HG03039 (cell line): Measurements from ENCODE around the gene PNLIPRP3.

Source experiments
- ATAC-seq: cut with Tn5 transposase; IDR thresholded peaks from one replicate; pipeline ENCODE4 v1.9.1; 2021; ENCODE audit warnings: mild to moderate bottlenecking, moderate library complexity; ENCODE audit not compliant: unreplicated experiment

Gene PNLIPRP3

DNA sequence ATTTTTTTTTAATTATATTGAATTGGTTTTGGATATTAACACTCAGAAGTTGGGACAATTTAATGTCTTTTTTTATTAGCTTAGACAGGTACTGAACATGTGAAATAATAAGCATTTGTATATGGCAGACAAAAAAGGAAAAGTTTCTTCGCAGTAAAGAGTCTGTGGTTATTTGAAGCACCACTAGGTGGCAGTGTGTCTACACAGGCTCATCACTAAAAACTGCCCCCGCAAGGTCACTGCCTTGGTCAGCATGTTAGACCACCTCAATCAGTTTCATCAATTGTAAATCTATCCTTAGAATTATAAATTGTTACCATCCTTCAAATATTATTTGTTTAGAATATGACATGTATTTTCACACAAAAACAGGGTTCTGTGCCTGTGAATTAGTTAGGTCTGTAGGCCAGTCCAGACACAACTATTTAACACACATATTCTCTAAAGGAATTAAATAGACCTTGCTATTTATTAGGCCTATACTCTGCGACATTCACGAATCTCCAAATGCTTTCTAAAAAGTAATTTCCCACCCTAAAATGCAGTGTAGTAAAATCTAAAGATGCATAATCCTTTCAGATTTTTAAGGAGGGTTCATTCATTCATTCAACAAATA, 17.0 kb downstream of the PNLIPRP3 start:
- no peak for ATAC-seq

DNA sequence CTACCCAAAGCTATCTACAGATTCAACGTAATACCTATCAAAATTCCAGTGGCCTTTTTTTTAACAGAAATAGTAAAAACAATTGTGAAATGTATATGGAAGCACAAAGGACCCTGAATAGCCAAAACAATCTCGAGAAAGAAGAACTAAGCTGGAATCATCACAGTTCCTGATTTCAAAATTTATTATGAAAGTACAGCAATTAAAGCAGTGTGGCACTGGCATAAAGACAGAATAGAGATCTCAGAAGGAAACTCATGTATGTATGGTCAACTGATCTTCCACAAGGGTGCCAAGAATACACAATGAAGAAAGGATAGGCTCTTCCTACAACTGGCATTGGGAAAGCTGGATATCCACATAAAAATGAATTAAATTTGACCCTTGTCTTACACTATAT, 23.2 kb downstream of the PNLIPRP3 start:
- ATAC-seq, result no peak

DNA sequence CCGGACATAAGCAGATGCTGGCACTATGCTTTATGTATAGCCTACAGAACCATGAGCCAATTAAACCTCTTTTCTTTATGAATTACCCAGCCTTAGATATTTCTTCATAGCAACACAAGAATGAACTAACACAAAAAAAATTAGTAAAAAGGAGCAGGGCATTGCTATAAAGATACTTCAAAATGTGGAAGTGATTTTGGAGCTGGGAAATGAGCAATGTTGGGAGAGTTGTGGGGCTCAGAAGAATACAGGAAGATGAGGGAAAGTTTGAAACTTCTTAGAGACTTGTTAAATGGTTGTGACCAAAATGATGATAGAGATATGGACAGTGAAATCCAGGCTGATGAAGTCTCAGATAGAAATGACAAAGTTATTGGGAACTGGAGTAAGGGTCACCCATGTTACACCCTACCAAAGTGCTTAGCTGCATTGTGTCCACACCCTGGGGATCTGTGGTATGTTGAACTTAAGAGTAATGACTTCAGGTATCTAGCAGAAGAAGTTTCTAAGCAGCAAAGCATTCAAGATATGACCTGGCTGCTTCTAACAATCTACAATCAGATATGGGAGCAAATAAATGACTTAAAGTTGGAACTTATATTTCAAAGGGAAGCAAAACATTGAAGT, 24.2 kb downstream of the PNLIPRP3 start:
- no peak for ATAC-seq

DNA sequence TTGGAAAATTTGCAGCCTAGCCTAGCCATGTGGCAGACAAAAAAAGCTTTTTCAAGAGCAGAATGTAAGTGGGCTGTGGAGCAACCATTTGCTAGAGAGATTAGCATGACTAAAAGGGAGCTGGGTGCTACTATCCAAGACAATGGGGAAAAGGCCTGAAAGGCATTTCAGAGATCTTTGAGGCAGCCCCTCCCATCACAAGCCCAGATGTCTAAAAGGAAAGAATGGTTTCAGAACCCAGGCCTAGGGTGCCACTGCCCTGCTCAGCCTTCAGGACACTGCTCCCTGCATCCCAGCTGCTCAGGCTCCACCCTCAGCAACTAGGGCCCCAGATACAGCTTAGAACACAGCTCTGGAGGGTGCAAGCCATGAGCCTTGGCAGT, 24.7 kb downstream of the PNLIPRP3 start:
- no peak for ATAC-seq

DNA sequence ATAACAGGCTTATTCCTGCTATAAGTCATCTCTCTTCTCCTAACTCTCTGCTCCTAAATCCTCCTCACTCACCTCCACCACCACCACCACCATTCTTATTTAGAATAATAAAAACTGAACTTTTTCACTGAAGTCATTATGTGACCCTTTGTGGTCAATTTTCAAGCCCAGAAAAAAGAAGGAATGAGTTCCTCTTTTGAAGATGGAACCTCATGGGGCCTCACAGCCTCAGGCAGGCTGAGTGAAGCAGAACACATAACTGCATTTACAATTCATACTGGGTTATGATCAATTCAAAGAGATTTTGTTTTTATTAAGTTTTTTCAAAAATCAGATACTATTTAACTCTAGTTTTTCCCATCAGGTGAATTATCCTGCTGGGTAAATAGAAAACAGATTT, 29.8 kb downstream of the PNLIPRP3 start:
- no peak for ATAC-seq

DNA sequence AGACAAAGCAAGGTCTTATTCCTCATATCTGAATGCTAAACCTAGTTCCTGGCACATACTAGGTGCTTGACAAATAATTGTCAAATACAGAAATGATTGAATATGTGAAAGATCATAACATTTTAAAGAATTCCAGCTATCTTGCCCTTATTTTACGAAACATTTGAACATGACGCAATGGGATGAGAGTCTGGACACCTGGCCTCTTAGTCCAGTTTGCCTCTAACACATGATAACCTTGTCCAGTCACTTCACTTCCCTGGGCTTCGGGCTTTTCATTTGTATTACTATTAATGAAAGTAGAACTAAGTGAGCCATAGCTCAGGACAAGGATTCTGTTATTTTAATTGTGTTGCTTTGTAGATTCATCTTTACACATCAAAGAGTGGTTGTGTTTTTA, 32.6 kb downstream of the PNLIPRP3 start:
- no peak for ATAC-seq

DNA sequence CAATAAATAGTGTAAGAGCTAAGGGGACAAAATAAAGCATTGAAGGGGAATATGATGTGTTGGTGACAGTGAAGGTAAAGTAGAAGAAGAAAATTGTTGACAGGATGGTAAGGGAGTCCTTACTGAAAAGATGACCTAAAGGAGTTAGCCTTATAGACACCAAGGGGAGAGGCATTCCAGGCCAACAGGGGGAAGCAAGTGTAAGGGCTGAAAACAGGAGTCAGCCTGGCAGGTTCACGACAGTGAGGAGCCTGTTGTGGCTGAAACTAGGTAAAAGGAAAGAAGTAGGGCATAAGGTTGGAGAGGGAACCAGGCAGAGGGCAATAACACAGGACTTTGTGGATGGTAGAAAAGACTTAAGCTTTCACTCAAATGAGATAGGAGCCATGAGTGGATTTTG, 34.0 kb downstream of the PNLIPRP3 start:
- ATAC-seq, result no peak

DNA sequence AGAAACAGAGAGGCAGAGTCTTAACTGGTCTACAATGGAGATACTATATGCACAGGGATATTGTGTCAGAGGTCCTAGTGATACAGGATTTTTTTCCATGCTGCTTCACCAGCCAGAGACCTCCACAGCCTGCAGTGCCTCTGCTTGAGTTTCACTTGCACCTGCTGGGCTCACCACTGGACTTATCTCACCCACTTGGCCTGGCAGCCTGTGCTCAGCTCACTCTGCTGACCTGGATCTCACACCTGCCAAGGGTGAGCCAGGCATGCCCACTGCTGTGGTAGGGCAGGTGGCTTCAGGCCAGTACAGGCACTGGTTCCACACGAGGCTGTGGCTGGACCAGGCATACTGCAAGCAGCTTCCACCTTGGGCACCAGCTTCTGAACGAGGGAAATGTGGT, 36.6 kb downstream of the PNLIPRP3 start:
- ATAC-seq, result no peak

DNA sequence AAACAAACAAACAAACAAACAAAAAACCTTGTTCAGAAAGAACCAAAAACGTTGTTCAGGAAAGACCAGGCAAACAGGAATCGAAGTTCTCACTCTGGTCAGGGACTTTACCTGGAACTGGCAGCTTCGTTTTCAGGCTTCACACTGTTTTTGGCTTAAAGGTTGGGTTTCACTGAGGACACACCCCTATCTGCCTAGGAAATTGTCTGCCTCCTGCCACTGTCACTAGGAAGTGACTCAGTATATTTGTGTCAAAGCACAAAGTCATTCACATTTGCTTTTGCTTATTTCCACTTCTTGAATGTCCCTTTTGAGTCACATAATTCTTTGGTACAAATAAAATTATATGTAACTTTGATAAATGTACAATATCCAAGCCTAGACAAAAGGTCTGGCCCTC, 37.9 kb downstream of the PNLIPRP3 start:
- ATAC-seq, result no peak

DNA sequence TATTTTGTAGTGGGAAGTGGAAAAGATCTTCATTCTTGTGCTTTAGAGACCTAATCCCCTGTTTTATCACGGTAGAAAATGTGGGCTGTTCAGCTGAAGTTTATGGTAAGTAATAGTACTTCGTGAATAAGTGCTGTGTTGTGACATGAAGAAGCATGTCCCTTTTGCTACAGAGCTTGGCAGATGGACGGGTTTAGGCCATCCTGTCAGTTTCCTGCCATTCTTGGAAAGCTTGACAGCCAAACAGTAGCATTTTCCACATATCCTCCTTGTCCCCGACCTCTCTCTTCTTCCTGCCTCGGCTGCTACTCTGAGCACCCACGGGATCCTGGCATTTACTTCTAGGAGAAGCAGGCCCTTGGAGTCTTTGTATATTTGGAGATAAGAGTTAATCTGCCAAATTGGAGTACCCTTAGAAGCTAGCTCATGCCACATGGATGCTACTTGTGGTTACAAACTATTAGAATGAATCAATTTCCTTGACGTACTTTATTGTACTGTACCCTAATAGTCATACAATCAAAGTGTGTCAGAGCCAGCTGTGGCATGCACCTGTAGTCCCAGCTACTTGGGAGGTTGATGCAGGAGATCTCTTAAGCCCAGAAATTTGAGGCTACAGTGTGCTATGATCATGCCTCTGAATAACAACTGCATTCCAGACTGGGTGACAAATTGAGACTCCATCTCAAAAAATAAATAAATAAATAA, 39.2 kb downstream of the PNLIPRP3 start:
- ATAC-seq, result no peak

DNA sequence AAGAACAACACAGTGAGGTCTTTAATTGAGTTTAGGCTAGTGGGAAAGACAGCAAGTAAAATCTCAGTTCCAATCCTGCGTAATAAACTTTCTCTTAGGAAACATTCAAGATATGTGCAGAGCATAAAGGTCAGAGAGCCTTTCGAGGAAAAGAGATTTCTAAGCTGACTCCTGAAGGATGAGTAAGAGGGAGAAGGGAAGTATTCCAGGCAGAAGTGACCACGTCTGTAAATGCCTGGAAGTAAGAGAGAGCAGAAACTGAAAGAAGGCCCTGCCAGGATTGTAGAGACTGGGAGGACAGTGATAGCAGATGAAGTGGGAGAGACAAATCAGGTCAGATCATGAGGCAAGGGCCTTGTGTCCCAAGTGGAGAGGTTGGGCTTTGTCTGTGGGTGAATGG, 41.8 kb downstream of the PNLIPRP3 start:
- no peak for ATAC-seq

DNA sequence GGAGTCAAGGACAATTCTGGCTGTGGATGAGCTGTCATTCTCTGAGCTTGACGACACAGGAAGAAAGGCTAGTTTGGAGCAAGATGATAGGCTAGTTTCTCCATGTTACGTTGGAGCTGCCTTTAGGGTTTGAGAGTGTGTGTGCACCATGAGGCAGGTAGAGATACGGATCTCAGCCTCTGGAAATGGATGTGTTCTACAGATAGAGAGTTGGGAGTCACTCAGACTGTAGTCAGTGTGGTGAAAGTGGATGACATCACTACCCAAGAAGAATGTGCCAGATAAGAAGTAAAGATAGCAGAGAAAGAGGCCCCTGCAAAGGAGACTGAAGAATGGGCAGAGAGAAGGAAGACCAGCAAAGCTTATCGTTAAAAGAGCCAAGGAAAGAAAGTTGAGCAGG, 42.4 kb downstream of the PNLIPRP3 start:
- ATAC-seq, result no peak

DNA sequence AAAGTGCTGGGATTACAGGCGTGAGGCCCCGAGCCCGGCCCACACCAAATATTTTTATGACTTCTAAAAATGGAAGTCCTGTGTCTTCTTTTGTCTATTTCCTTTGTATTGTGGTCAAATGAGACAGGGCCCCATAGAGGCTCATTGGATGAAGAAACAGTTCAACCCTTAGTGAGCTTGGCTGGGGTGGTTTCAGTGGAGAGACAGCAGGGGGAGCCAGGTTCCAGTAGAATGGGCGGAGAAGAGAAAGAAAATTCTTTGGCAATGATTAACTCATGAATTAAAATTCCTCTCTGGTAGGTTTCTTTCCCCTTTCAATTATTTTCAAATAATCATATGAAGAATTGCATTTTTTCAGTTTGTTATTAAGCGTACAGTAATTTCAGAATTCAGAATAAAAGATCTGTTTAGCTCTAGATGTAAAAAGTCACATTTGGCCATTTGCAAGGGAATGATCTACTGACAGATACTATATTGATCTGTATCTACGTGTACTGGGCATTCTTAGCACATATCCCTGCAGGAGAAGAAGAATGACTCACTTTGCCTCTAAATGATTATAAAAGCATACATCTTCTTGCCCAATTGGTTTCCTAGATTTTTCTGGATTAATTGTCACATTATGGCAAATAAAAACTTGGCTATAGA, 43.2 kb downstream of the PNLIPRP3 start:
- no peak for ATAC-seq

DNA sequence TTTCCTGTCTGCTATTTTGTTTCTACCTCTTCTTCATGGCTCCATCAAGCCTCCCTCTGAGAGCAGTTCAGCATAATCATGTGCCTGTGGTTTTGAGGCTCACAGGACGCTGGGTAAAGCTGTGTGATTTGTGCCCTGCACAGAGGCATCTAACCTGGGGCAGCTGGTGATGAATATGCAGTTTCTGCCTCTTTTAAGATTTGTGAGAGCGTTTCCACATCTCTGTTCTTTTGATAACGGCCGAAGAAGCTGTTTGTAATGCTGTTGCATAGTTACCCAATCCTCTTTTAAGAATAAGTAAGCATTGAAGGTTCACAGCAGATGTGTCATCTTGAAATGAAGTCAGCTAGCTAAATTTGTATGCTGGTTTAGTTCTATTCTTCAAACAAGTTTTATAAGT, 45.2 kb downstream of the PNLIPRP3 start:
- ATAC-seq, result no peak

DNA sequence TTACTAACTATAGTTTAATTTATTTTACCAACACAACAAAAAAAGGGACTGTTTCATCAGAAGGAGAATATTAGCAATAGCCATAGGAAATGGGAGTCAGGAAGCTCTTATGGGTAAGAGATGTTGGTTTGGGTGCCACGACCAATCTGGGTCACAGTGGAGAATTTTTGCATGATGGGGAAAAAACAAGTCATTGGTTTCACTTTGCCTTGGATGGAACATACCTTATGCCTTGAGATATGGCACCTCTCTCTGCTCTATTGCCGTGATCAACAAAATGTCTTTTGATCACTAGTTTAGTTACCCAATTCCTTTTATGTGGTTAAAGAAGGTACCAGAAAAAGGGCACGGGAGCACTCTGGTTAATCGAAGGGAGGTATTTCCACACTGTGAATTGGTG, 48.2 kb downstream of the PNLIPRP3 start:
- ATAC-seq, result no peak

DNA sequence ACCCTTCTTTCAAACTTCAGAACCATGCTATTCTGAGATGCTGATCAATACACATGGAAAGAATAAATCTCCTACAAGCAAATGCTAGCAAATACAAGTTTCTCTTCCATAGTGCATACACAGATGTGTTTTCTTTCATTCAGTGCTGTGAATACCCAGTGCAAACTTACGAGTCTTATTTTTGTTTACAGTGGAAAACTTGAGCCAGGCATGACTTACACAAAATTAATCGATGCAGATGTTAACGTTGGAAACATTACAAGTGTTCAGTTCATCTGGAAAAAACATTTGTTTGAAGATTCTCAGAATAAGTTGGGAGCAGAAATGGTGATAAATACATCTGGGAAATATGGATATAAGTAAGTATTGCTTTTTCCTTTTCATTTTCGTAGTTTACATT, 48.8 kb downstream of the PNLIPRP3 start:
- no peak for ATAC-seq

DNA sequence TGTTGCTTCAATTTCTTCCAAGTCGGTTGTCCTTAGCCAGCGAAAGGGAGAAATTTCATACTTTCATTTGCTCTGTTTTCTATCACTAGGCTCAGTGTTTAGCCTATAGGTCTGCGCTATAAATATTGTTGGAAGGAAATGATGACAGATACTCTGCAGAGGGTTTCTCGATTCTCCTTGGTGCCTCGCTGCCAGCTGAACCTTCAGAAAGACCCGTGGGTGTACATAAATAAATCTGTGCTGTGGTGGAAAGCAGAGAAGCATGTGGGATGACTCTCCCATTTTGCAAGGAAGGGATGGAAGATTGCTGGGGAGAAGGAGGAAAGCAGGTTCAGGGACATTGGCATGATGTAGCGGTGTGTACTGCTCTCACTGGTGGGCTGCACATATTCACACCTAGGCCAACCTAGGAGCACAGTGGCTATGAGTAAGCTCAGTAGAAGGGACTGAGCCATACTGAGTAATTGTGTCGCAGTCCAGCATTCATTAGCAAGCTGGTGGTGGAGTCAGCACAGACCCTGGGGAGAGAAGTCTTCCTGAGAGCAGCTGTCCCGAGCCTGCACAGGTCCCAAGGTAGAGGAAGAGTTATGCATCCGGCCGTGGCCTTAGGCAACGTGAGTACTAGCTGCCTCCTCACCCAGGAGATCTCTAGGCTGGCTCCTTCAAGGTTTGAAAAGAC, 50.5 kb downstream of the PNLIPRP3 start:
- ATAC-seq, result no peak

DNA sequence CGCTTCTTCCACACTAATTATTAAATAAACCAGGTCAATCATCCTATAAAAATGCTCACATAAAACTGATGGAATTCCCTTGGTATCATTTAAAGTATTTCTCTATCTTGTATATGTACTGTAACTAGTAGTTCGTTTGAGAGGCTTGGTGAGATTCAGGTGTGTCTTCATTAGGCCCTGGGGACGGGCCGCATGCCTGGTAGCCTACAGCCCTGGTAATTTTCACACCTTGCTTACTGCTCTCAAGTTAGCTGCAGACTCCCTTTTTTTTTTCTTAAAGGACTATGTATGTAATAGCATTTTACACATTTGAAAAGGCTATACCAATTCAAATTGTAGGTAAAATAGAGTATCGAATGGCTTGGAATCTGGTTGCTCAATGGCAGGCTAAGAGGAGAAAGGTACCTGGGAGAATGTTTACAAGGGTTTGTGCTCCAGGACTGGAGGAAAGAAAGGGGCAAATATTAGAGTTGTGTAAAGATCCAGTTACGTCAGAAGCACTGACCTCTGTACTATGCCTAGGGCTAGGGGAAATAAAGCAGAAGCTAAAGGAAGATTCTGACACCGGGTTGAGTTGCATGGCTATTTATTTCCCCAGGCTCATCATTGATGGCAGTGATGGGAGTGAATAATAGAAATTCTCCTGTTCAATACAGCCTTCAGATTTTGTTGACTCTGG, 59.3 kb downstream of the PNLIPRP3 start:
- no peak for ATAC-seq

DNA sequence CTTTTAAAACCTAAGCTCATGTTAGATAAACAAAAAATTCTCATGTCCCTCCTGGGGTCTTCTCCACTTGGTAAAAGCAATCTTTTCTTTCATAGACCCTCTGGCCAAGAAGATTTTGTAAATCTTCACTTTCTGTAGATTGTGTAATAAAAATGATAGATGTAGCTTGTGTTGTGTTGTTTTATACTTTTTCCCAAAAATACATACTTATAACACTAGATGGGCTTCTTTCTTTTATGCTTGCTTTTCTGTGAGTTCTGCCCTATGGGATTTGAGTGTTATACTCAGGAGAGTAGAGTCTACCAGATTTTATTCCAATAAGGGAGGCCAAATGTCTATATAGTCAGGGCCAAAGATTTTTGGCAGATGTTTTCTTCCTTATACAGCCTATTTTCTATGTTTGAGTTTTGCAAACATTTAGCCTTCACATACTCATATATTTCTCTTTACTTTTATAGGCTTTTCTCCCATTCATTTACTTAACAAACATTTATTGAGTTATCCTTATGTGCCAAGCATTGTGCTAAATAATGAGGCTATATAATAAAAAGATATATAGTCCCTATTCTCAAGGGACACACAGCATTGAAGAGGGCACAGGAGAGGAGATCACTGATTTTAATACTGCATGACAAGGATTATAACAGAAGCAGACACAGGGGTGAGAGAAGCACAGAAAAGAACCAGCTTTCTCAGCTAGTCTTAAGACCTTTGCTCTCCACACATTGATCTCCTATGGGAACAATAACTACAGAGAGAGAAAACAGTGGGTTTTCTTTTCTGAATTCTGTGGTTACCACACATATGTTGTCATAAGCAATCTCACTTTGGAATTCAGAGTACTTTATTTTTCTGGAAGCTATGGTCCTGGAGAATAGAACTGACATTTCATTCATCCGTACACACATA, 60.1 kb downstream of the PNLIPRP3 start:
- no peak for ATAC-seq

DNA sequence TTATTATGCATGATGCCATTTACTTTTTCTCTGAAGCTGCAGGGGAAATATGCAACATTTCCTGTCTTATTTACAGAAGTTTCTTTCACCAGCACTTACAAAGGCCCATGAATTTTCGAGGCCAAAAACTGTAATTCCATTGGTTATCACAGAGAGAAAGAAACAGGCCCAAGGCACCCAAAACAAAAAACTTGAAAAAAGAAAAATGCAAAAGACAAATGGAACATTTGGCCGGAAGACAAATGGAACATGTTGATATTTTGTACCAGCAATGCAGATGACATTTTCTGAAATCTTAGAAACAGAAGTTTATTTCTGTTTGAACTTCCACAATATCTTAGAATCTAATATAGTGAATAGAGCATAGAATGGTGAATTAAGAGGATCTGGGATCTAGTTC, 61.8 kb downstream of the PNLIPRP3 start:
- ATAC-seq, result no peak
